Hematopoietic multipotent progenitor cell (in vitro differentiated cells): ENCODE measurements around the gene AMBRA1. TPM values are rescaled to one million over a fixed set of nuclear protein-coding genes. Genes with fewer than 3 reads are reported as not detected.

Experiments
- DNase-seq, 3 donors: peaks; one replicate each; pipeline ENCODE4 v3.0.0-alpha.2; 2011 to 2015; ENCODE audit warnings: low read depth in 2 of 3, low spot score in 2 of 3
- total RNA-seq: library from RNA; depleted of rRNA; stranded (reverse); fragments of >200 nt; gene quantifications from one replicate; pipeline ENCODE4 v1.2.3, GENCODE V29; 2012

Gene AMBRA1
- 53.9 TPM for total RNA-seq

GRCh38 chr11:46593550-46594373 is at the start of gene AMBRA1:
Gene AMBRA1 (minus strand): TSS chr11:46594023. CDS start chr11:46548380, 45,643 bp downstream.
- peak; percentile 55 to 96 (median 92) for DNase-seq

- DNase-seq: no peak
Observed at GRCh38 chr11:46643531-46643930, 49.7 kb upstream of the AMBRA1 start.

GRCh38 chr11:46642627-46643335 is 49.0 kb upstream of the AMBRA1 start:
- no peak for DNase-seq

GRCh38 chr11:46641639-46642038 is 47.8 kb upstream of the AMBRA1 start:
- no peak for DNase-seq

- DNase-seq: no peak
Observed at GRCh38 chr11:46640036-46640788, 46.4 kb upstream of the AMBRA1 start.

GRCh38 chr11:46639197-46639839 is 45.5 kb upstream of the AMBRA1 start:
- no peak for DNase-seq

- DNase-seq: no peak
Observed at GRCh38 chr11:46637546-46637945, 43.7 kb upstream of the AMBRA1 start.

- no peak for DNase-seq
Observed at GRCh38 chr11:46635557-46636139, 41.8 kb upstream of the AMBRA1 start.

- no peak for DNase-seq
Observed at GRCh38 chr11:46633291-46634217, 39.7 kb upstream of the AMBRA1 start.

GRCh38 chr11:46632502-46632901 is 38.7 kb upstream of the AMBRA1 start:
- no peak for DNase-seq

- no peak for DNase-seq
Observed at GRCh38 chr11:46631676-46632075, 37.9 kb upstream of the AMBRA1 start.

GRCh38 chr11:46630237-46630636 is 36.4 kb upstream of the AMBRA1 start:
- DNase-seq: no peak

GRCh38 chr11:46628961-46629360 is 35.1 kb upstream of the AMBRA1 start:
- no peak for DNase-seq

- DNase-seq: no peak
Observed at GRCh38 chr11:46625406-46625805, 31.6 kb upstream of the AMBRA1 start.

GRCh38 chr11:46618837-46619236 is 25.0 kb upstream of the AMBRA1 start:
- DNase-seq: no peak

GRCh38 chr11:46617972-46618314 is 24.1 kb upstream of the AMBRA1 start:
- no peak for DNase-seq

GRCh38 chr11:46617134-46617971 is 23.5 kb upstream of the AMBRA1 start, which contains the start of the genes ATG13 and HARBI1:
Gene ATG13 (plus strand): TSS chr11:46617553. CDS start chr11:46644292, 26,739 bp downstream.
Gene HARBI1 (minus strand): TSS chr11:46617227. CDS start chr11:46616237, 990 bp downstream.
- DNase-seq: peak; percentile 81 to 94 (median 93)

- DNase-seq: no peak
Observed at GRCh38 chr11:46616551-46617133, 22.8 kb upstream of the AMBRA1 start.
